ENCODE data around the gene HMG20B.

HMG20B gene

GRCh38 chr19:3531716-3532115 is 41.0 kb upstream of the HMG20B start:
- no peak overlapping the region for H3K27ac ChIP-seq (replicated peaks)
- TF ChIP-seq, protein P1, sequence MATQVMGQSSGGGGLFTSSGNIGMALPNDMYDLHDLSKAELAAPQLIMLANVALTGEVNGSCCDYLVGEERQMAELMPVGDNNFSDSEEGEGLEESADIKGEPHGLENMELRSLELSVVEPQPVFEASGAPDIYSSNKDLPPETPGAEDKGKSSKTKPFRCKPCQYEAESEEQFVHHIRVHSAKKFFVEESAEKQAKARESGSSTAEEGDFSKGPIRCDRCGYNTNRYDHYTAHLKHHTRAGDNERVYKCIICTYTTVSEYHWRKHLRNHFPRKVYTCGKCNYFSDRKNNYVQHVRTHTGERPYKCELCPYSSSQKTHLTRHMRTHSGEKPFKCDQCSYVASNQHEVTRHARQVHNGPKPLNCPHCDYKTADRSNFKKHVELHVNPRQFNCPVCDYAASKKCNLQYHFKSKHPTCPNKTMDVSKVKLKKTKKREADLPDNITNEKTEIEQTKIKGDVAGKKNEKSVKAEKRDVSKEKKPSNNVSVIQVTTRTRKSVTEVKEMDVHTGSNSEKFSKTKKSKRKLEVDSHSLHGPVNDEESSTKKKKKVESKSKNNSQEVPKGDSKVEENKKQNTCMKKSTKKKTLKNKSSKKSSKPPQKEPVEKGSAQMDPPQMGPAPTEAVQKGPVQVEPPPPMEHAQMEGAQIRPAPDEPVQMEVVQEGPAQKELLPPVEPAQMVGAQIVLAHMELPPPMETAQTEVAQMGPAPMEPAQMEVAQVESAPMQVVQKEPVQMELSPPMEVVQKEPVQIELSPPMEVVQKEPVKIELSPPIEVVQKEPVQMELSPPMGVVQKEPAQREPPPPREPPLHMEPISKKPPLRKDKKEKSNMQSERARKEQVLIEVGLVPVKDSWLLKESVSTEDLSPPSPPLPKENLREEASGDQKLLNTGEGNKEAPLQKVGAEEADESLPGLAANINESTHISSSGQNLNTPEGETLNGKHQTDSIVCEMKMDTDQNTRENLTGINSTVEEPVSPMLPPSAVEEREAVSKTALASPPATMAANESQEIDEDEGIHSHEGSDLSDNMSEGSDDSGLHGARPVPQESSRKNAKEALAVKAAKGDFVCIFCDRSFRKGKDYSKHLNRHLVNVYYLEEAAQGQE (IDR thresholded peaks at IDR 0.05; ENCODE audit: insufficient replicate concordance, low read depth) = no peak
- TF ChIP-seq SPI1 (IDR thresholded peaks at IDR 0.05; ENCODE audit: borderline replicate concordance, low read depth) (no peak), POLR2AphosphoS5 (IDR thresholded peaks at IDR 0.05; ENCODE audit: low read depth) (no peak)
- H3K4me3 ChIP-seq (replicated peaks; ENCODE audit: insufficient read depth, low read length) = no peak overlapping the region
- no peaks in the 10 kb centered on the region for H3K27me3 ChIP-seq (ENCODE audit: insufficient read depth, poor library complexity, severe bottlenecking)
- DNase-seq (ENCODE audit: low read depth in 1 of 2, low spot score in 1 of 2) = no peak

DNA sequence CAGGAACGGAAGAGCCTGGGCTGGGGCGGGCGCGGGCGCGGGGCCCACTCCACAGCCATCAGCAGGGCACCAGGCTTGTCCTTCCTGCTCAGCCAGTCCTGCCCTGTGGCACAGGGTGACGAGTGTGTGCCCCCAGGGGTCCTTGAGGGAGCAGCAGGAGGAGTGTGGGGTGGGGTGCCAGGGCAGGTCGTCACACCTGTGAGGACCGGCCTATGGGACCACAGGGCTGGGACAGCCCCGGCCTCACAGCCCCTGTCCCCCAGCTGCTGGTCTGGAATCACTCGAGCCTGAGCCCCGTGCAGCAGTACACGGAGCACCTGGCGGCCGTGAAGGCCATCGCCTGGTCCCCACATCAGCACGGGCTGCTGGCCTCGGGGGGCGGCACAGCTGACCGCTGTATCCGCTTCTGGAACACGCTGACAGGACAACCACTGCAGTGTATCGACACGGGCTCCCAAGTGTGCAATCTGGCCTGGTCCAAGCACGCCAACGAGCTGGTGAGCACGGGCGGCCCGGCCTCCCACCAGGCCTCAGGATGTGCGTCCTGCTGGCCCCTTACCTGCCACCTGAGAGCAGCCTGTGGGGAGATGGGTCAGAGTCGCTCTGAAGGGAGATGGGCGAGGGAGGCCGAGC is 40.5 kb upstream of the HMG20B start:
- no peaks in the 10 kb centered on the region for H3K27me3 ChIP-seq (ENCODE audit: insufficient read depth, poor library complexity, severe bottlenecking)
- no peak overlapping the region for H3K27ac ChIP-seq (replicated peaks)
- no peak for DNase-seq (ENCODE audit: low read depth in 1 of 2, low spot score in 1 of 2)
- TF ChIP-seq SPI1 (IDR thresholded peaks at IDR 0.05; ENCODE audit: borderline replicate concordance, low read depth) (no peak), POLR2AphosphoS5 (IDR thresholded peaks at IDR 0.05; ENCODE audit: low read depth) (no peak), CTCF (IDR thresholded peaks at IDR 0.05; ENCODE audit: insufficient read depth, low read length) (no peak), GABPA (IDR thresholded peaks at IDR 0.05; ENCODE audit: low read depth) (no peak)
- TF ChIP-seq, protein P1 (IDR thresholded peaks at IDR 0.05; ENCODE audit: insufficient replicate concordance, low read depth) = no peak
- no peak overlapping the region for H3K4me3 ChIP-seq (replicated peaks; ENCODE audit: insufficient read depth, low read length)

DNA sequence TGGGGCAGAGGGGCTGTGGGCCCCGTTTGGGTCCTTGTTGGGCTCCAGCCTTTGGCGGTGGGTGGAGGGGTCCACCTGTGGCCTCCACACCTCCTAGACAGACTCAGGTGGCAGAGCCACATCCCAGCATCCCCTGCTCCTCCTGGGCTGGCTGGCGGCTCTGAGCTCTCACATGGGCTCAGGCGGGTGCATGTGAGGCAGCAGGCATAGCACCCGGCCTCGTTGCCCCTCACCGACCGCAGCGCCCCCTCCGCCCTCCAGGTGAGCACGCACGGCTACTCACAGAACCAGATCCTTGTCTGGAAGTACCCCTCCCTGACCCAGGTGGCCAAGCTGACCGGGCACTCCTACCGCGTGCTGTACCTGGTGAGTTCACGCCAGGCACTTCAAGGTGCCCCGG is 39.7 kb upstream of the HMG20B start:
- TF ChIP-seq POLR2AphosphoS5 (IDR thresholded peaks at IDR 0.05; ENCODE audit: low read depth) (no peak), GABPA (IDR thresholded peaks at IDR 0.05; ENCODE audit: low read depth) (no peak), CTCF (IDR thresholded peaks at IDR 0.05; ENCODE audit: insufficient read depth, low read length) (no peak), SPI1 (IDR thresholded peaks at IDR 0.05; ENCODE audit: borderline replicate concordance, low read depth) (no peak)
- TF ChIP-seq, protein P1 (IDR thresholded peaks at IDR 0.05; ENCODE audit: insufficient replicate concordance, low read depth) = no peak
- Histone ChIP-seq H3K27ac (replicated peaks) (no peak overlapping the region), H3K4me3 (replicated peaks; ENCODE audit: insufficient read depth, low read length) (no peak overlapping the region), H3K27me3 (ENCODE audit: insufficient read depth, poor library complexity, severe bottlenecking) (no peaks in the 10 kb centered on the region)
- DNase-seq (ENCODE audit: low read depth in 1 of 2, low spot score in 1 of 2) = no peak

All from HL-60 (cell line).